Measurements from ENCODE around the gene PTOV1. TPM values are rescaled to one million over a fixed set of nuclear protein-coding genes. Genes with fewer than 3 reads are reported as not detected.
A peak's percentile ranks its signal among the peaks of the same experiment; 100 is the strongest.

The PTOV1 gene
- total and polyA plus RNA-seq, 5 experiments from 2014 or later, result 42.9 to 186 (median 67.4) TPM

- Mint-ChIP-seq H3K4me1 (peaks cover 17 to 49% (median 26%) of the 10 kb centered on the region in 4 donors), H3K9me3 (peaks cover 0 to 5% (median 0%) of the 10 kb centered on the region in 9 donors), H3K4me3 (peak overlapping the region in 1 of 10 donors; percentile 48), H3K27ac (peak overlapping the region in 2 of 10 donors; percentile 34 to 62), H3K36me3 (peaks cover 0 to 3% (median 0%) of the 10 kb centered on the region in 3 donors), H3K27me3 (no peaks in the 10 kb centered on the region)
- no peak for DNase-seq
- no peak for ATAC-seq
- POLR2A ChIA-PET, result interaction anchor here (0.6 to 9.1 kb wide), 5 partner anchors 10 to 238 kb away, joined by 3 to 137 read pairs (median 5); partner anchors contain the start of genes AKT1S1, PNKP and TBC1D17
Observed at GRCh38 chr19:49847731-49848696, 2.9 kb upstream of the PTOV1 start.

- Mint-ChIP-seq H3K27ac (peak overlapping the region in 3 of 10 donors; percentile 13 to 48 (median 39)), H3K27me3 (no peaks in the 10 kb centered on the region), H3K4me1 (peaks cover 19 to 50% (median 29%) of the 10 kb centered on the region in 4 donors), H3K9me3 (peaks cover 0 to 5% (median 0%) of the 10 kb centered on the region in 9 donors), H3K4me3 (peak overlapping the region in 9 of 10 donors; percentile 20 to 81 (median 62)), H3K36me3 (peaks cover 0 to 3% (median 0%) of the 10 kb centered on the region in 3 donors)
- POLR2A ChIA-PET, result interaction anchor here (1.0 to 9.1 kb wide), 5 partner anchors 11 to 30 kb away, joined by 3 to 137 read pairs (median 5); partner anchors contain the start of genes AKT1S1, PNKP and TBC1D17
- DNase-seq (no peak), ATAC-seq (no peak)
Observed at GRCh38 chr19:49848938-49849337, 2.0 kb upstream of the PTOV1 start.

- peaks cover 0 to 3% (median 0%) of the 10 kb centered on the region in 3 donors for H3K36me3 Mint-ChIP-seq
- DNase-seq (no peak), ATAC-seq (no peak)
- peak overlapping the region; percentile 83 to 99 (median 97) for H3K27ac Mint-ChIP-seq
- peak overlapping the region; percentile 86 to 97 (median 92) for H3K4me3 Mint-ChIP-seq
- peaks cover 0 to 5% (median 0%) of the 10 kb centered on the region in 9 donors for H3K9me3 Mint-ChIP-seq
- no peaks in the 10 kb centered on the region for H3K27me3 Mint-ChIP-seq
- H3K4me1 Mint-ChIP-seq, result peaks cover 19 to 47% (median 29%) of the 10 kb centered on the region in 4 donors
- POLR2A ChIA-PET, result interaction anchor here (0.9 to 9.1 kb wide), 9 partner anchors 16 to 1211 kb away, joined by 3 to 137 read pairs (median 16); partner anchors contain the start of genes AKT1S1, CA11, FUZ and MED25
Observed at GRCh38 chr19:49849433-49850220, 1.3 kb upstream of the PTOV1 start.

DNA sequence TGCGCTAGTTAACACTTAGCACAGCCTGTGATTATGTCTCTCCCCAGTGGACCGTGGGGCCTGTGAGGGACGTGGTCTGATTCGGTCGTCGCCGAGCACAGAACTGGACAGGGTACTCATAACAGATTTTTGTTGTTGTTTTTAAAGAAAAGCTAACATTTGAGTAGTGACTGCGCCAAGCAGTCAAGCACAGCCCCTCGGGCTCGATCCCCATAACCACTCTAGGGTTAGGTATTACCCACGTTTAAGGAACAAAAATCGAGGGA, 805 bp upstream of the PTOV1 start:
- peak overlapping the region; percentile 83 to 99 (median 97) for H3K27ac Mint-ChIP-seq
- peaks cover 0 to 5% (median 0%) of the 10 kb centered on the region in 9 donors for H3K9me3 Mint-ChIP-seq
- no peaks in the 10 kb centered on the region for H3K27me3 Mint-ChIP-seq
- ATAC-seq, result no peak
- POLR2A ChIA-PET, result interaction anchor here (0.5 to 9.1 kb wide), 13 partner anchors 16 to 1212 kb away, joined by 3 to 137 read pairs (median 6); partner anchors contain the start of genes AKT1S1, AP2A1, CA11 and FUZ
- peak overlapping the region; percentile 86 to 97 (median 92) for H3K4me3 Mint-ChIP-seq
- no peak for DNase-seq
- peaks cover 0 to 3% (median 0%) of the 10 kb centered on the region in 3 donors for H3K36me3 Mint-ChIP-seq
- peaks cover 19 to 44% (median 29%) of the 10 kb centered on the region in 4 donors for H3K4me1 Mint-ChIP-seq

DNA sequence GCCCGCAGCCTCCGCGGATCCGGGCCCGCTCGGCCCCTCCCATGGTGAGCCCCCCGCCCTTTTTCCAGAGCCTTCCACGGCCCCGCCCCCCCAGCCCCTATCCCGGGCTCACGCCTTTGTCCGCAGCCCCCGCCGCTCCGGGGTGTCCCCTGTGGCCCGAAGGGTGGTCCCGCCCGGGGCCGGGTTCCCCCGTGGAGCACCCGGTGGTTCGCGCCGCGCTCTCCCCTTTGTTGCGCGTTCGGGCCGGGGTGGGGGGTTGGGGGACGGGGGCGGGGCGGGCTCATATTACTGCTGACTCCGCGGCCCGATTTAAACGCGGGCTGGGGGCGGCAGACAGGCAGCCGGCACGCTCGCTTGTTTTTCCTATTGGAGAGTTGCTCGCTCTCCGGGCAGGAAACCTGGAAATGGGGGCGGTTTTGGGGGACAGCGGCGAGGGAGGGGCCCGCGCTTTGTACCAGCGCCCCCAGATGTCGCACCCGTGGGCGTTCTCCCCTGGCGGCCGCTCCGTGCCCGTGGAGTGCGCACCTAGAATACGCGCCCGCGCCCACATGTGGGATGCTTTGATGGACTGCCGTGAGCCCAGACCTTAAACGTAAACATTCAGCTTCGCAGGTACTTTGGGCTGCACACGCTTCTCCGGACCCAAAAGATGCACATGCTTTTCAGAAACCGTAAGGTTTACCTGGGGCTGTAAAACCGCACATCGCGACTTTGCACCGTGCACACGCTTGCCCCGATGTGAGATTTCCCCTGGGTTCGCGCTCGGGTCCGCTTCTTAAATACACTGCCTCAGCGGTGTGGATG, 699 bp downstream of the PTOV1 start:
- Mint-ChIP-seq H3K4me1 (peaks cover 19 to 44% (median 31%) of the 10 kb centered on the region in 4 donors), H3K36me3 (peaks cover 0 to 6% (median 3%) of the 10 kb centered on the region in 3 donors), H3K27me3 (no peaks in the 10 kb centered on the region), H3K27ac (peak overlapping the region; percentile 80 to 94 (median 90)), H3K4me3 (peak overlapping the region; percentile 78 to 94 (median 89)), H3K9me3 (peaks cover 0 to 5% (median 0%) of the 10 kb centered on the region in 9 donors)
- POLR2A ChIA-PET, result interaction anchor here (1.1 to 9.1 kb wide), 9 partner anchors 14 to 134 kb away, joined by 3 to 137 read pairs (median 16); partner anchors contain the start of genes AKT1S1, AP2A1, FUZ and MED25
- ATAC-seq, result peak; percentile 21 to 24
- DNase-seq, result peak in 6 of 10 donors; percentile 27 to 51 (median 40)

DNA sequence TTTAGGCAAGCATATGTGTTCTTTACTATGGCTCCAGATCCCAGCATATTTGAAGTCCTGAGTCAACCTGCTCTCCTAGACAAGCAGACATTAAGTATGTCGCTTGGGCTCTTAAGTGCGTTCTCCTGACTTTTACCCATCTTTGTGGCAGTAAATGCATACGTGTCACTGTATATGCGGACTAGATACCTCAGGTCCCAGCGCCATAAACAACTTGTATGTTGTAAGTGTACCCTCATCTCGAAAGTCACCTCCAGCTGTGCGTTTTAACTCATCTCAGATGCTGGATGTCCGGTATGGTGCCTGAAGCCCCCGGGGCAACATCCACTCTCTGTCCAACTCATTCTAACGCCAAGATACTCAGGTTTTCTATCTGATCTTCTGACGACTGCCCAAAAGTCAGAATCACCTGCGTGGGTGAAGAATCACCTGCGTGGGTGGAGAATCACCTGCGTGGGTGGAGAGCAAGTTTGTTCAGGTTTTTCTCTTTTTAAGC, 1.7 kb downstream of the PTOV1 start:
- Mint-ChIP-seq H3K36me3 (peaks cover 0 to 11% (median 3%) of the 10 kb centered on the region in 3 donors), H3K4me3 (peak overlapping the region; percentile 78 to 94 (median 89)), H3K27me3 (no peaks in the 10 kb centered on the region), H3K4me1 (peaks cover 19 to 43% (median 31%) of the 10 kb centered on the region in 4 donors), H3K27ac (peak overlapping the region; percentile 25 to 94 (median 90)), H3K9me3 (peaks cover 0 to 5% (median 0%) of the 10 kb centered on the region in 9 donors)
- DNase-seq (no peak), ATAC-seq (no peak)
- POLR2A ChIA-PET, result interaction anchor here (3.7 to 9.1 kb wide), 2 partner anchors 13 to 23 kb away, joined by 53 to 137 read pairs; partner anchors contain the start of genes AKT1S1, PNKP and TBC1D17

- peaks cover 0 to 4% (median 0%) of the 10 kb centered on the region in 9 donors for H3K9me3 Mint-ChIP-seq
- ATAC-seq (no peak), DNase-seq (no peak)
- peaks cover 0 to 18% (median 3%) of the 10 kb centered on the region in 3 donors for H3K36me3 Mint-ChIP-seq
- POLR2A ChIA-PET, result interaction anchor here (0.6 to 9.1 kb wide), 2 partner anchors 12 to 318 kb away, joined by 3 to 137 read pairs; partner anchors contain the start of gene PNKP
- peaks cover 19 to 34% (median 25%) of the 10 kb centered on the region in 4 donors for H3K4me1 Mint-ChIP-seq
- no peaks in the 10 kb centered on the region for H3K27me3 Mint-ChIP-seq
- H3K27ac Mint-ChIP-seq, result peak overlapping the region in 5 of 10 donors; percentile 34 to 79 (median 66)
- H3K4me3 Mint-ChIP-seq, result peak overlapping the region in 7 of 10 donors; percentile 41 to 82 (median 58)
Observed at GRCh38 chr19:49853852-49854377, 3.0 kb downstream of the PTOV1 start.

GRCh38 chr19:49854378-49855263, 3.7 kb downstream of the PTOV1 start:
- Mint-ChIP-seq H3K4me3 (no peak overlapping the region), H3K9me3 (peaks cover 0 to 3% (median 0%) of the 10 kb centered on the region in 9 donors), H3K4me1 (peaks cover 16 to 32% (median 23%) of the 10 kb centered on the region in 4 donors), H3K36me3 (peaks cover 0 to 19% (median 0%) of the 10 kb centered on the region in 3 donors), H3K27ac (no peak overlapping the region), H3K27me3 (no peaks in the 10 kb centered on the region)
- POLR2A ChIA-PET, result interaction anchor here (9.1 kb wide), 1 partner anchor 12 kb away, joined by 137 read pairs; the partner anchor contains the start of gene PNKP
- DNase-seq (no peak), ATAC-seq (no peak)

DNA sequence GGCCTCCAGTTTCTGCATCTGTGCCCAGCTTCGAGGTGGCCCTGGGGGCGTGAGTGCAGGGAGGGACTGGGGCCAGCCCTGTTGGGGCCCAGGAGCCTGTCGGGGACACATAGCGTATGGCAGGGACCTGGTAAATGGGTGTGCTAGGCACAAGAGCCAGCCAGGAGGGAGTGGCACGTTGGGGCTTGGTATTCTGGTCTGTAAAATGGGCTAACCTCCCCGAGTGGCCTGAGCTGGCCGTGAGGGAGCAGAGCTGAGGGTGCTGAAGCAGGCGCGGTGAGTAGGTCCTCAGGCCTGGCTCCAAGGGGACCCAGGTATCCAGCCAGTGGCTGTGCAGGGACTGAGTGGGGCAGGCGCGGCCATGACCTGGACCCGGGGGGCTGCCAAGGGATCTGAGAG, 4.3 kb downstream of the PTOV1 start:
- Mint-ChIP-seq H3K36me3 (peaks cover 0 to 23% (median 2%) of the 10 kb centered on the region in 3 donors), H3K27me3 (no peaks in the 10 kb centered on the region), H3K4me3 (peak overlapping the region in 2 of 10 donors; percentile 1 to 27), H3K9me3 (no peaks in the 10 kb centered on the region), H3K4me1 (peaks cover 11 to 25% (median 17%) of the 10 kb centered on the region in 4 donors), H3K27ac (peak overlapping the region in 5 of 10 donors; percentile 16 to 80 (median 57))
- POLR2A ChIA-PET, result interaction anchor here (9.1 kb wide), 1 partner anchor 11 kb away, joined by 137 read pairs; the partner anchor contains the start of gene PNKP
- no peak for ATAC-seq
- no peak for DNase-seq
